A673 (cell line): ENCODE measurements around the gene BARX2. TPM values are rescaled to one million over a fixed set of nuclear protein-coding genes. Genes with fewer than 3 reads are reported as not detected.

Experiments
- BruUV-seq: library from RNA; stranded (reverse); fragments of 400-500 nt; replicated peaks from 2 replicates; lab custom pipeline; 2021; lab: Mats Ljungman, UMichigan
- CTCF ChIA-PET: fragments of 300-600 bp; sonication (Branson Sonifier 250); formaldehyde crosslinking; loops from one replicate; lab custom pipeline; 2022; ENCODE audit warnings: antibody characterized with exemption; lab: Charles Lee
- POLR2A ChIA-PET: fragments of 300-600 bp; sonication (Branson Sonifier 250); formaldehyde crosslinking; loops from one replicate; lab custom pipeline; 2022; ENCODE audit warnings: antibody characterized with exemption; ENCODE audit not compliant: low non-redundant PET; lab: Charles Lee
- DNase-seq: peaks from one replicate; pipeline ENCODE4 v3.0.0-alpha.2; 2015; ENCODE audit warnings: low spot score
- H3K27ac ChIP-seq: fragments of 200-600 bp; sonication (generic); 2 replicates; pipeline ENCODE4 v1.5.1; 2016; ENCODE audit warnings: mixed run types, low read depth, mild to moderate bottlenecking, mixed read lengths, antibody characterized with exemption, low read length; ENCODE audit not compliant: poor library complexity, severe bottlenecking
- H3K27me3 ChIP-seq: fragments of 200-600 bp; sonication (generic); replicated peaks from 2 replicates; pipeline ENCODE4 v1.6.1; 2017; ENCODE audit warnings: mixed run types, low read depth, mild to moderate bottlenecking, mixed read lengths, antibody characterized with exemption, low read length; ENCODE audit not compliant: insufficient read depth, poor library complexity
- H3K36me3 ChIP-seq: fragments of 200-600 bp; sonication (generic); 2 replicates; pipeline ENCODE4 v1.6.1; 2016; ENCODE audit warnings: mixed run types, mild to moderate bottlenecking, mixed read lengths, antibody characterized with exemption, low read length; ENCODE audit not compliant: insufficient read depth, poor library complexity, severe bottlenecking
- H3K4me1 ChIP-seq: fragments of 200-600 bp; sonication (generic); 2 replicates; pipeline ENCODE4 v1.6.1; 2017; ENCODE audit warnings: mixed run types, mild to moderate bottlenecking, mixed read lengths, antibody characterized with exemption, low read length; ENCODE audit not compliant: insufficient read depth, poor library complexity, severe bottlenecking
- H3K4me3 ChIP-seq: fragments of 200-600 bp; sonication (generic); 2 replicates; pipeline ENCODE4 v1.5.1; 2016; ENCODE audit warnings: low read depth, mixed run types, mild to moderate bottlenecking, mixed read lengths, low read length; ENCODE audit not compliant: poor library complexity, severe bottlenecking
- H3K9me3 ChIP-seq: fragments of 200-600 bp; sonication (generic); 2 replicates; pipeline ENCODE4 v1.6.1; 2016; ENCODE audit warnings: mixed run types, low read depth, mild to moderate bottlenecking, mixed read lengths, antibody characterized with exemption, low read length; ENCODE audit not compliant: poor library complexity, severe bottlenecking
- EZH2 ChIP-seq: fragments of 200-600 bp; sonication (generic); IDR thresholded peaks from 2 replicates; pipeline ENCODE4 v1.6.1; 2017; ENCODE audit warnings: borderline replicate concordance, low read depth, mild to moderate bottlenecking, mixed read lengths, antibody characterized with exemption, low read length; ENCODE audit not compliant: poor library complexity, severe bottlenecking
- intact Hi-C: fragments of 100-400 bp; cut with micrococcal nuclease; formaldehyde crosslinking; loops from one replicate; pipeline ENCODE4 v1.10.0; 2022; ENCODE audit not compliant: unreplicated experiment
- total RNA-seq: library from RNA; stranded (reverse); gene quantifications from 2 replicates; pipeline ENCODE4 v1.2.3, GENCODE V29; 2021
- TF ChIP-seq, protein P1 (sequence below): fragments of 300-800, 200-600 bp; sonication (generic); conservative IDR thresholded peaks from 2 replicates; pipeline ENCODE4 v1.5.1; 2017; ENCODE audit warnings: low read depth, mild to moderate bottlenecking, antibody characterized with exemption, low read length, moderate library complexity, mixed read lengths

BARX2 gene
- total RNA-seq, 1 experiment from 2014 or later = 36.4 TPM

- no peak for DNase-seq
- POLR2A ChIA-PET = no interaction called here
- H3K36me3 ChIP-seq = no peaks in the 10 kb centered on the region
- no peaks in the 10 kb centered on the region for H3K9me3 ChIP-seq
- no peaks in the 10 kb centered on the region for H3K27me3 ChIP-seq
- H3K4me3 ChIP-seq = no peak overlapping the region
- no TSS peak for BruUV-seq
- intact Hi-C loops = no loop called here
- CTCF ChIA-PET = no interaction called here
- H3K4me1 ChIP-seq = peaks cover 14% of the 10 kb centered on the region
- peak overlapping the region; percentile 16 for H3K27ac ChIP-seq
- TF ChIP-seq, protein P1, sequence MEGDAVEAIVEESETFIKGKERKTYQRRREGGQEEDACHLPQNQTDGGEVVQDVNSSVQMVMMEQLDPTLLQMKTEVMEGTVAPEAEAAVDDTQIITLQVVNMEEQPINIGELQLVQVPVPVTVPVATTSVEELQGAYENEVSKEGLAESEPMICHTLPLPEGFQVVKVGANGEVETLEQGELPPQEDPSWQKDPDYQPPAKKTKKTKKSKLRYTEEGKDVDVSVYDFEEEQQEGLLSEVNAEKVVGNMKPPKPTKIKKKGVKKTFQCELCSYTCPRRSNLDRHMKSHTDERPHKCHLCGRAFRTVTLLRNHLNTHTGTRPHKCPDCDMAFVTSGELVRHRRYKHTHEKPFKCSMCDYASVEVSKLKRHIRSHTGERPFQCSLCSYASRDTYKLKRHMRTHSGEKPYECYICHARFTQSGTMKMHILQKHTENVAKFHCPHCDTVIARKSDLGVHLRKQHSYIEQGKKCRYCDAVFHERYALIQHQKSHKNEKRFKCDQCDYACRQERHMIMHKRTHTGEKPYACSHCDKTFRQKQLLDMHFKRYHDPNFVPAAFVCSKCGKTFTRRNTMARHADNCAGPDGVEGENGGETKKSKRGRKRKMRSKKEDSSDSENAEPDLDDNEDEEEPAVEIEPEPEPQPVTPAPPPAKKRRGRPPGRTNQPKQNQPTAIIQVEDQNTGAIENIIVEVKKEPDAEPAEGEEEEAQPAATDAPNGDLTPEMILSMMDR = no peak
- no peak for TF ChIP-seq EZH2
These were observed 40.6 kb downstream of the BARX2 start for GRCh38 chr11:129416080-129416820.

- CTCF ChIA-PET = no interaction called here
- DNase-seq = no peak
- TF ChIP-seq, protein P1 = no peak
- no peak for TF ChIP-seq EZH2
- Histone ChIP-seq H3K27ac (no peak overlapping the region), H3K9me3 (no peaks in the 10 kb centered on the region), H3K4me1 (peaks cover 11% of the 10 kb centered on the region), H3K4me3 (no peak overlapping the region), H3K36me3 (no peaks in the 10 kb centered on the region), H3K27me3 (no peaks in the 10 kb centered on the region)
- intact Hi-C loops = no loop called here
- POLR2A ChIA-PET = no interaction called here
- BruUV-seq = no TSS peak
These were observed 41.8 kb downstream of the BARX2 start for GRCh38 chr11:129417458-129417857.

DNA sequence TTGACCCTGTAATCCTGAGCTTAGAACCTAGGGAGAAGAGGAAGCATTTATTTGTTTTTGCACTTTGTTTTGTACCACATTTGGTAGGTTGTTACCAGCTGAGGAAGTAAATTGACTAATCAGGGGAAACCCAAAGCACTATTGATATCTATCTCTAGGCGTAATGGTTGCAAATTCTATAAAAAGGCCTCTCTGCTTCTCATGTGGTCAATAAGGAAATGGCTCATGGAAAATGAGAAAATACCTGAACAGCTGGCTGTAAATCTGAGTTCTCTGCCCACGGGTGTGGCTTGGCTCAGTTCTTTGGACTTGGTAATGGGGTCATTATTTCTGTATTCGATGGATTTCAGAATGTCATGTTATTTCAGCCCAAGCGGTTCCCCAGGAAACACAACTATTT is 42.4 kb downstream of the BARX2 start:
- H3K27ac ChIP-seq = no peak overlapping the region
- H3K36me3 ChIP-seq = no peaks in the 10 kb centered on the region
- intact Hi-C loops = no loop called here
- no peaks in the 10 kb centered on the region for H3K27me3 ChIP-seq
- TF ChIP-seq EZH2 = no peak
- TF ChIP-seq, protein P1 = no peak
- H3K4me1 ChIP-seq = peaks cover 11% of the 10 kb centered on the region
- no peak overlapping the region for H3K4me3 ChIP-seq
- DNase-seq = no peak
- ChIA-PET POLR2A (no interaction called here), CTCF (no interaction called here)
- H3K9me3 ChIP-seq = no peaks in the 10 kb centered on the region
- no TSS peak for BruUV-seq
